ACHN (cell line): Measurements from ENCODE around the gene PDSS2.

ENCODE experiments used
- DNase-seq: peaks from one replicate; pipeline ENCODE4 v3.0.0-alpha.2; 2015
- in situ Hi-C: cut with HindIII; loops from 2 replicates; pipeline ENCODE4 v1.10.0; 2017; ENCODE audit warnings: low sequenced_read_pairs, low pct_ligation_motif_present, low pct_unique_long_range_greater_than_20kb

PDSS2 gene, protein sequence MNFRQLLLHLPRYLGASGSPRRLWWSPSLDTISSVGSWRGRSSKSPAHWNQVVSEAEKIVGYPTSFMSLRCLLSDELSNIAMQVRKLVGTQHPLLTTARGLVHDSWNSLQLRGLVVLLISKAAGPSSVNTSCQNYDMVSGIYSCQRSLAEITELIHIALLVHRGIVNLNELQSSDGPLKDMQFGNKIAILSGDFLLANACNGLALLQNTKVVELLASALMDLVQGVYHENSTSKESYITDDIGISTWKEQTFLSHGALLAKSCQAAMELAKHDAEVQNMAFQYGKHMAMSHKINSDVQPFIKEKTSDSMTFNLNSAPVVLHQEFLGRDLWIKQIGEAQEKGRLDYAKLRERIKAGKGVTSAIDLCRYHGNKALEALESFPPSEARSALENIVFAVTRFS

DNA sequence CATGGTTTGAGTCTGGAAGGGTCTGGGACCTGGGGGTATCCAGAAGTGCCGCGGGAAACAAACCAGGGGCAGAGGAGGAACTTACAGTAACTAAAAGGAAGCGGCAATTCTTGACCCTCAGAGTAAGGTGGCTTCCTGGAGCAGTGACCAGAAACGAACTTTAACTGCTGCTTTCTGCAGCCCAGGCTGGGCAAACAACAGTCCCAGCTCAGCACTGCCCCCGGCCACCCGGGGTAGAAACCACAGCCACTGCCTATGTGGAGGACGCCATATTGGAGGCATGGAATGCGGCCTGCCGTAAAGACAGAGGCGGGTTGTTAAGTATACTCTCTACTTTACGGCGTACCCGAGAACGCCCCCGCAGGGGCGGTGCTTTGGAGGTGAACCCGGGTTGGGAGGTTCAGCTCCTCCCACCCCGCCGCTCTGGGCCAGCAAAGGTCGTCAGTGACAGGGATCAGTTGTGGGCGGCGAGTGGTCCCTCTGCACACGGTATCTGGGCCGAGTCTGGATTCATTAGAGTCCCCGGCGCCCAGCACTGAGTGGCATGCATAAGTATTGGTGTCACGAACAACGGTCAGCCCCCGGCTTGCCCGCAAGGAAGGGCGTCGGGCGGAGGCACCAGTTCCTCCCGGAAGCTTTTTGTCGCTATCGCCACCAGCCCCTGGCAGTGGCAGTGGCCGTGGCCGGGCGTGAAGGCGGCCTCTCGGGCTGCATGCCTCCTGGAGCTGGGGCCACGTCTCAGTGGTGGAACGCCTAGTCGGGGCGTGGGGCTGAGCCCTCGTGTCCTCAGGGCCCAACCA is at the start of gene PDSS2:
Gene PDSS2 (minus strand): TSS at position 282 of the 800 bp plus-strand sequence. CDS start 279 bp downstream, at position 3.
- peak; percentile 97 for DNase-seq
- in situ Hi-C loops, result no loop called here

DNA sequence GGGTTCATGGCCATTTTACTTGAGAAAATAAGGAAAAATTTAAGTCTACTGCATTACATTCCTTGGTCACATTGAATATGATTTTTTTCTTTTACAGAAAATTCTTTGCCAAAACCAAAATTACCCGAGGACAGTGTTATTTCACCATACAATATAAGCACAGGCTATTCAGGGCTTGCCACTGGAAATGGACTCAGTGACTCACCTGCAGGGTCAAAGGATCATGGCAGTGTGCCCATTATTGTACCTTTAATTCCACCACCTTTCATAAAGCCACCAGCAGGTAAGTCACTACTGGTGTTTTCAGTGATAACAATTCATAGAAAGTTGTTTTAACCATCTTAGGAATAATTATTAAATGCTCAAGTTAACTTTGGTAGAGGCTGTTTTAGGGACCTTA is 46.8 kb upstream of the PDSS2 start:
- in situ Hi-C loops, result no loop called here
- DNase-seq, result no peak

- DNase-seq, result no peak
- in situ Hi-C loops, result no loop called here
Observed at GRCh38 chr6:107504270-107505026, 45.1 kb upstream of the PDSS2 start.

- DNase-seq, result no peak
- in situ Hi-C loops, result no loop called here
Observed at GRCh38 chr6:107496892-107497684, 37.7 kb upstream of the PDSS2 start.

GRCh38 chr6:107495971-107496370 is 36.6 kb upstream of the PDSS2 start:
- in situ Hi-C loops, result no loop called here
- no peak for DNase-seq

- DNase-seq, result no peak
- in situ Hi-C loops, result no loop called here
Observed at GRCh38 chr6:107495196-107495643, 35.9 kb upstream of the PDSS2 start.

GRCh38 chr6:107493158-107494057 is 34.0 kb upstream of the PDSS2 start:
- no peak for DNase-seq
- in situ Hi-C loops, result no loop called here

GRCh38 chr6:107491760-107492660 is 32.6 kb upstream of the PDSS2 start:
- in situ Hi-C loops, result no loop called here
- DNase-seq, result no peak

DNA sequence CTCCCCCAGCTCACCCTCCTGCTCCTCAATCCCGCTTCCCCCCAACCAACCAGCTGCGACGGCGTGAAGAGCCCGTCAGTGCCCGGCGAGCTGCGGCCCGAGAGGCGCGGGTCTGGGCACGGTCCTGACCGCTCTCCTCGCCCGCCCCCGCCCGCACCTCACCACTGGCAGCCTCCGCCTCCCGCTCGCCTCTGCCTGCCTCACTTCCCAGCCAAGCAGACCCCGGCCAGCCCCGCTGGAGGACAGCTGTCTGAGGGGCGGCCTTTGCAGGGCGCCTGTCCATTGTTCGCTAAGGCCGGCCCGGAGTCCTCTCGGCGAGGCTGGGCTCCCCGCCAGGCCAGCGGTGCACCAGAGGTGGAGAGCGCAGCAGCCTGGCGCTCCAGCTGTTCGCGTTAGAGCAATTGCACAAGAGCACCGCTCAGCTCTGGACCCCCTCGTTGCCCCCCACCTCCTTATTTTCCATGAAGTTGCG is 31.8 kb upstream of the PDSS2 start:
- DNase-seq, result no peak
- in situ Hi-C loops, result no loop called here

DNA sequence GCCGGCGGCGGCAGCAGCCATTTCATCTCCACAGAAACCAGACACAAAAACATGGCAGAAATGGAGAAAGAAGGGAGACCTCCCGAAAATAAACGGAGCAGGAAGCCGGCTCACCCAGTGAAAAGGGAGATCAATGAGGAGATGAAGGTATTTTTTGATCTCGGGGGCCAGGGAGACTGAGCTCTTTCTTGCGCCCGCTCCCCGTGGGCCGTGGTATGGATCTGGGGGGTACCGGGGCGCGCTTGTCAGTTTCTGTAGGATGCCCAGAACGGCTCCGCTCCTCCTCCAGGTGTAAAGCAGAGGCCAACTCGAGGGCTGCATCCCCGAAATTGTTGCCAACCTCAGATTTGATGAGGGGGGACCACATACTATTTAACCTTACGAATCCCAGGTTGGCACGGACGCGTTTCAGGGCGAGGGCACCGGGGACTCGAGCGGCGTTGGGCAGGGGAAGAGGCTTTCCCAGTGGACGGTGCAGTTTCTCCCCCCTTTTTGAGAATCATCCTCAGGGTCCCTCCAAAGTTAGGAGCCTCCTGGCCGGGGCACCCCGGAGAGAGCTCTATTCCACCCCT is 31.3 kb upstream of the PDSS2 start:
- DNase-seq, result no peak
- in situ Hi-C loops, result no loop called here

- peak; percentile 12 for DNase-seq
- in situ Hi-C loops, result no loop called here
Observed at GRCh38 chr6:107489636-107490565, 30.5 kb upstream of the PDSS2 start, which contains the start of gene SOBP. TSS of gene SOBP (plus strand) at chr6:107490117. CDS start at chr6:107490617, 500 bp downstream.

DNA sequence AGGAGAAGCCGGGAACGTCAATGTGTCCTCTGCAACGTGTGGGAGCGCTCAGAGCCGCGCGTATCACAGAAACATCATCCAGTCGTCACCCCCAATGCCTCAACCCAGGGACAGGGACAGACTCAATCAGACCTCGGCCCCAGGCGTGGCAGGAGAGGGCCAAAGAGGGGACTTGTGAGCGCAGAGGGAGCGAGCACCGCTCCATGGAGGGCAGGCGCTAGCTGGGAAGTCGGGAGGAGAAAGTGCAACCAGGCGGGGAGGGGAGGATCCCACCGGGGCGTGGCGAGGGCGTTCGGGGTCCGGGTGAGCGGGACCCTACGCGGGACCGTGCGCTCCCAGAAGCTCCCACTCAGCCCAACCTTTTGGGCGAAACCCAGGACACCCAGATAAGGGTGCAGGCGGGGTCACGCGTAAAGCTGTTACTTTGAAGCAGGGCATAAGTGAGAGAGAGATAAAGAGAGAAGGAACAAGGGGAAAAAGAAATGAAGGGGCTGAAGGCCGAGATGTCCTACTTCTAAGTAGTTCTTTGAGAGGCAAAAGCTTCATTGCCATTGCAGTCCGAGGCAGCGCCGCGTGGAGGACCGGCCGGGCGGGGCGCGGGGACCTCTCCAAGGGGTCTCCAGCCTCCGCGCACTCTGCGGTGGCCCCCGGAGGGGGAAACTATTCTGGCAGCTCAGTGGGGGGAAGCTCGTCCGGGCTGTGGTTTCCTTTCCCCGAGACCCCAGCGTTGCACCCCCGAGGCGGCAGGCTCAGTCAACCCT is 29.7 kb upstream of the PDSS2 start:
- peak; percentile 9 for DNase-seq
- in situ Hi-C loops, result no loop called here

DNA sequence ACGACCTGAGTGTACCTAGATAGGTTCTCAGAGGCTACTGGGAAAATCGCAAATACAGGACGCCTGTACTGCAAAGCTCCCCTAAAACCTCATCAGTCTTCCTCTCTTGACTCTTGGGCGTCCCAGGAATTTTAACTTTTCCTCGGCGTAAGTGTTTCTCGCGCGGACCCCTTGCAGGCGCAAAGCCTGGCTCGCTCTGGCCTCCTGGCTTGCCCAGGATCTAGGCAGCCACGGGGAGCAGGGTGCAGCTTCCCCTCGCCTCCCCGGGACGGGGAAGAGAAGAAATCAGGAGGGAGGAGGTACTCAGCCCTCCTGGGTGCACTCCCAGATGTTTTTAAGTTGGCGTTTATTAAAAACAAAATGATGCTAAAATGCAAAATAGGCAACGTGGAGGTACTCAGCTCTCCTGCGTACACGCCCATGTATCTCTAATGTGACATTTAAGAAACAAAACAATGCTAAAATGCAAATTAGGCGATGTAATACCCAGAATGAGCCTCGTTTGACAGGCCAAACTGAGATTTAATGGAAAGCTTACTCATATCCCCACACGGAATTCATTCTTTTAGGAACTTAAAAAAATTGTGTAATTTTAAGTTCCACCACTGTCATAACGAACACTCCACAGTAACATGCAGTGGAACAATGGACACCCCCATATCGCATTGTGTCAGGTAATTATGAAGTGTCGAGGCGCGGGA is 29.0 kb upstream of the PDSS2 start:
- in situ Hi-C loops, result no loop called here
- no peak for DNase-seq

- in situ Hi-C loops, result no loop called here
- DNase-seq, result no peak
Observed at GRCh38 chr6:107485157-107485556, 25.8 kb upstream of the PDSS2 start.
